ENCODE data around the gene MARS1.
"Not testable (repeated sequence)": the region's sequence is repeated elsewhere in the genome, so short reads cannot be mapped to it uniquely, and the experiment has no call there.

MARS1 gene

DNA sequence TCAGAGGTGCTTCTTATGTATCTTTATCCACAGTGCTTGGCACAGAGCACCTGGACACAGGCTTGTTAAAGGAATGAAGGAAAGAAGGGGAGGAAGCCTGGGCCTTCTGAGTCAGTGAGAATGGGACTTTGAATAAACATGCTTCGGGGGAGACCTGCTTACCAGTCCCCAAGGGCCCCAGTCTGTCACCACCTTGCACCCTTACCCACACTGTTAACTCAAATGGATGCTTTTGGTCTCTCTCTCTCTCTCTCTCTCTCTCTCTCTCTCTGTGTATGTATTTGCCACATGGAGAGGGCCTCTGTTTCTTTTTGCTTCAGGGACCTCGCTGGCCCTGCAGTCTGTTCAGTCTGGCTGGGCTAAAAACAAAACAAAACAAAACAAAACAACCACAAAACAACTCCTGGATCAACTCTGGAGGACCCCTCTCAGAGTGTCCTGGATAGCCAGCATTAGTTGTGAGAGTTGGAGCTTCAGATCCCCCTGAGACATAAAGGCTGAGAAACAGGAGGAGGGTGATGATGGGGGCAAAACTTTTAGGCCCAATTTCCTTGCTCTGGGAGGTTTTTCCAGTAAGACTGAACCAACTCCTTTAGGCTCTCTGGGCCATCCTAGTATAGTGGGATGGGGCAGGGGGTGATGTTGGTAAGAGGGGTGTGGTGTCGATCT, 63.9 kb downstream of the MARS1 start:
- DNase-seq (ENCODE audit: low read depth): no peak

GRCh38 chr12:57552306-57552651, 64.4 kb downstream of the MARS1 start:
- no peak for DNase-seq (ENCODE audit: low read depth)

- no peak for DNase-seq (ENCODE audit: low read depth)
These were observed 65.0 kb downstream of the MARS1 start for GRCh38 chr12:57552835-57553313.

- no peak for DNase-seq (ENCODE audit: low read depth)
These were observed 65.7 kb downstream of the MARS1 start for GRCh38 chr12:57553343-57554202.

DNA sequence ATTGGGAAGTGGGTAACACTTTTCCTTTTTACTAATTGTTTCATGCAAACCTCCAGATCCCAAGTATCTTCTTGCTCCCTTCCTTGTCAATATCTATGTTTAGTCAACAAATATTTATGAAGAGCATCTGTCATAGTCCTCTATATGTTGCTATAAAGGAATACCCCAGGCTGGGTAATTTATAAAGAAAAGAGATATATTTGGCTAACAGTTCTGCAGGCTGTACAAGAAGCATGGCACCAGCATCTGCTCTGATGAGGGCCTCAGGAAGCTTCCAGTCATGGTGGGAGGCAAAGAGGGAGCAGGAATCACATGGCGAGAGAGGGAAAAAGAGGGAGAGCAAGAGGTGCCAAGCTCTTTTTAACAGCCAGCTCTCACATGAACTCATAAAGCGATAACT, 66.6 kb downstream of the MARS1 start:
- DNase-seq (ENCODE audit: low read depth): no peak

DNA sequence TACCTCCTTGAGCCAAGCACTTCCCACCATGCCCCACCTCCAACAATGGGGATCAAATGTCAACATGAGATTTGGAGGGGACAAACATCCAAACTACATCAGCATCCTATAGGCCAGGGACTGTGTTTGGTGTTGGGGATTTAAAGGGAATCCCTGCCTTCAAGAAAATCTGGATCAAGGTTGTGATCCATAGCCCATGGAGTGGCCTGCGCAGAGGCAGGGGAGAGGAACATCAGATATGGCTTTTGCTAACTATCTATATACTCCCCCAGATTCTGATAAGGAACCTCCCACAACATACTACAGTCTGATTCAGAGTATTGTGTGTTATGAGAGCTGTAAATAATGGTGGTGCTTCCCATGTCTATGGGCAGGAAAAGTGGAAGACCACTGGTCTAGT, 67.0 kb downstream of the MARS1 start:
- no peak for DNase-seq (ENCODE audit: low read depth)

- DNase-seq (ENCODE audit: low read depth): no peak
These were observed 71.0 kb downstream of the MARS1 start for GRCh38 chr12:57558864-57559263.

- no peak for DNase-seq (ENCODE audit: low read depth)
These were observed 72.6 kb downstream of the MARS1 start for GRCh38 chr12:57560516-57560915.

GRCh38 chr12:57561117-57561516, 73.2 kb downstream of the MARS1 start:
- DNase-seq (ENCODE audit: low read depth): not testable (repeated sequence)

DNA sequence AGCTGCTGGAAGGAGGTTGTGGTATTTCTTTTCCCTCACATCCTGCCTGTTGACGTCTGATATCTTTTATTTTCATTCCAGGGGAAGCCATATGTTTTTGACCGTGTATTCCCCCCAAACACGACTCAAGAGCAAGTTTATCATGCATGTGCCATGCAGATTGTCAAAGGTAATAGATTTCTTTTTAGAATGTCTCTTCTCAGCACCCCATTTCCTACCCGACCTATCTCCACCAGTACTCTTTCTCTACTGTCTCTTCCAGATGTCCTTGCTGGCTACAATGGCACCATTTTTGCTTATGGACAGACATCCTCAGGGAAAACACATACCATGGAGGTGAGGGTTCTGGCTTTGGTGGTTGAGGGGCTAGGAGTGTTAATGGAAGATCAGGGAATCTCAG, 75.5 kb downstream of the MARS1 start:
- no peak for DNase-seq (ENCODE audit: low read depth)

GRCh38 chr12:57564178-57564740, 76.4 kb downstream of the MARS1 start:
- no peak for DNase-seq (ENCODE audit: low read depth)
